Measurements from ENCODE around the gene CAPN5.

DNA sequence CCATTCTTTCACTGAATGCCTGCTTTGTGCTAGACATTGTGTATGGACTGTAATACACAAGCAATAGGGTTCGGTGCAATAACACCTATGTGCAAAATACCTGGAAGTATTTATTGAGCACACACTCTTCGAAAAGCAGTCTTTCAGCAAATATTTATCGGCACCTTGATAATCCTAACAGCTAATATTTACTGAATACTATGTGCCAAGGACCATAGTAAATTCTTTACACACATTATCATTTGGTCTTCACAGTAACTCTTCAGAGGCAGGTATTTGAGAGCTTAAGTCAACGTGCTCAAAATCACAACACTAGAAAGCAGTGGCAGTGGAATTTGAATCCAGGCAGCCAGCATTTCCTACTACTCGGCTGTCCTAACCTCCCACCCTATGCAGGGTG is 30.4 kb upstream of the CAPN5 start:
- TF ChIP-seq, protein P1, sequence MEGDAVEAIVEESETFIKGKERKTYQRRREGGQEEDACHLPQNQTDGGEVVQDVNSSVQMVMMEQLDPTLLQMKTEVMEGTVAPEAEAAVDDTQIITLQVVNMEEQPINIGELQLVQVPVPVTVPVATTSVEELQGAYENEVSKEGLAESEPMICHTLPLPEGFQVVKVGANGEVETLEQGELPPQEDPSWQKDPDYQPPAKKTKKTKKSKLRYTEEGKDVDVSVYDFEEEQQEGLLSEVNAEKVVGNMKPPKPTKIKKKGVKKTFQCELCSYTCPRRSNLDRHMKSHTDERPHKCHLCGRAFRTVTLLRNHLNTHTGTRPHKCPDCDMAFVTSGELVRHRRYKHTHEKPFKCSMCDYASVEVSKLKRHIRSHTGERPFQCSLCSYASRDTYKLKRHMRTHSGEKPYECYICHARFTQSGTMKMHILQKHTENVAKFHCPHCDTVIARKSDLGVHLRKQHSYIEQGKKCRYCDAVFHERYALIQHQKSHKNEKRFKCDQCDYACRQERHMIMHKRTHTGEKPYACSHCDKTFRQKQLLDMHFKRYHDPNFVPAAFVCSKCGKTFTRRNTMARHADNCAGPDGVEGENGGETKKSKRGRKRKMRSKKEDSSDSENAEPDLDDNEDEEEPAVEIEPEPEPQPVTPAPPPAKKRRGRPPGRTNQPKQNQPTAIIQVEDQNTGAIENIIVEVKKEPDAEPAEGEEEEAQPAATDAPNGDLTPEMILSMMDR (conservative IDR thresholded peaks at IDR 0.05; ENCODE audit: low read depth in 2 of 2): no peak
- no peak for TF ChIP-seq EZH2phosphoT487 (IDR thresholded peaks at IDR 0.05; ENCODE audit: unreplicated experiment)
- TF ChIP-seq POLR2AphosphoS5 (IDR thresholded peaks at IDR 0.05; ENCODE audit: low read depth): no peak
- no peak for TF ChIP-seq EZH2 (IDR thresholded peaks at IDR 0.05; ENCODE audit: low read depth, unreplicated experiment)
- TF ChIP-seq, protein P2, sequence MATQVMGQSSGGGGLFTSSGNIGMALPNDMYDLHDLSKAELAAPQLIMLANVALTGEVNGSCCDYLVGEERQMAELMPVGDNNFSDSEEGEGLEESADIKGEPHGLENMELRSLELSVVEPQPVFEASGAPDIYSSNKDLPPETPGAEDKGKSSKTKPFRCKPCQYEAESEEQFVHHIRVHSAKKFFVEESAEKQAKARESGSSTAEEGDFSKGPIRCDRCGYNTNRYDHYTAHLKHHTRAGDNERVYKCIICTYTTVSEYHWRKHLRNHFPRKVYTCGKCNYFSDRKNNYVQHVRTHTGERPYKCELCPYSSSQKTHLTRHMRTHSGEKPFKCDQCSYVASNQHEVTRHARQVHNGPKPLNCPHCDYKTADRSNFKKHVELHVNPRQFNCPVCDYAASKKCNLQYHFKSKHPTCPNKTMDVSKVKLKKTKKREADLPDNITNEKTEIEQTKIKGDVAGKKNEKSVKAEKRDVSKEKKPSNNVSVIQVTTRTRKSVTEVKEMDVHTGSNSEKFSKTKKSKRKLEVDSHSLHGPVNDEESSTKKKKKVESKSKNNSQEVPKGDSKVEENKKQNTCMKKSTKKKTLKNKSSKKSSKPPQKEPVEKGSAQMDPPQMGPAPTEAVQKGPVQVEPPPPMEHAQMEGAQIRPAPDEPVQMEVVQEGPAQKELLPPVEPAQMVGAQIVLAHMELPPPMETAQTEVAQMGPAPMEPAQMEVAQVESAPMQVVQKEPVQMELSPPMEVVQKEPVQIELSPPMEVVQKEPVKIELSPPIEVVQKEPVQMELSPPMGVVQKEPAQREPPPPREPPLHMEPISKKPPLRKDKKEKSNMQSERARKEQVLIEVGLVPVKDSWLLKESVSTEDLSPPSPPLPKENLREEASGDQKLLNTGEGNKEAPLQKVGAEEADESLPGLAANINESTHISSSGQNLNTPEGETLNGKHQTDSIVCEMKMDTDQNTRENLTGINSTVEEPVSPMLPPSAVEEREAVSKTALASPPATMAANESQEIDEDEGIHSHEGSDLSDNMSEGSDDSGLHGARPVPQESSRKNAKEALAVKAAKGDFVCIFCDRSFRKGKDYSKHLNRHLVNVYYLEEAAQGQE (IDR thresholded peaks at IDR 0.05; ENCODE audit: unreplicated experiment): no peak
- no peak for TF ChIP-seq CREB1 (CRISPR knock-in tag; IDR thresholded peaks at IDR 0.05; ENCODE audit: low read depth)
- no peak for TF ChIP-seq ZNF114 (CRISPR knock-in tag; IDR thresholded peaks at IDR 0.05)
- TF ChIP-seq, protein P3, sequence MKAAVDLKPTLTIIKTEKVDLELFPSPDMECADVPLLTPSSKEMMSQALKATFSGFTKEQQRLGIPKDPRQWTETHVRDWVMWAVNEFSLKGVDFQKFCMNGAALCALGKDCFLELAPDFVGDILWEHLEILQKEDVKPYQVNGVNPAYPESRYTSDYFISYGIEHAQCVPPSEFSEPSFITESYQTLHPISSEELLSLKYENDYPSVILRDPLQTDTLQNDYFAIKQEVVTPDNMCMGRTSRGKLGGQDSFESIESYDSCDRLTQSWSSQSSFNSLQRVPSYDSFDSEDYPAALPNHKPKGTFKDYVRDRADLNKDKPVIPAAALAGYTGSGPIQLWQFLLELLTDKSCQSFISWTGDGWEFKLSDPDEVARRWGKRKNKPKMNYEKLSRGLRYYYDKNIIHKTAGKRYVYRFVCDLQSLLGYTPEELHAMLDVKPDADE (IDR thresholded peaks at IDR 0.05): no peak

All from GM23338 (cell line).